Ishikawa (cell line): ENCODE measurements around the gene NGFR.

ENCODE experiments used
- CEBPB ChIP-seq: IDR thresholded peaks from 2 replicates; pipeline ENCODE4 v1.6.1; 2012
- CREB1 ChIP-seq: IDR thresholded peaks from 2 replicates; pipeline ENCODE4 v1.6.1; 2012; ENCODE audit warnings: low read depth
- EGR1 ChIP-seq: IDR thresholded peaks from 2 replicates; pipeline ENCODE4 v1.6.1; 2012
- EP300 ChIP-seq: IDR thresholded peaks from 2 replicates; pipeline ENCODE4 v1.6.1; 2012; ENCODE audit warnings: borderline replicate concordance
- FOXM1 ChIP-seq: IDR thresholded peaks from 2 replicates; pipeline ENCODE4 v1.6.1; 2012; ENCODE audit warnings: low read depth, borderline replicate concordance
- NFIC ChIP-seq: IDR thresholded peaks from 2 replicates; pipeline ENCODE4 v1.6.1; 2012
- RAD21 ChIP-seq: IDR thresholded peaks from 2 replicates; pipeline ENCODE4 v1.6.1; 2012; ENCODE audit warnings: low read depth
- TAF1 ChIP-seq: IDR thresholded peaks from 2 replicates; pipeline ENCODE4 v1.6.1; 2012; ENCODE audit warnings: low read depth, mild to moderate bottlenecking
- TCF12 ChIP-seq: IDR thresholded peaks from 2 replicates; pipeline ENCODE4 v1.6.1; 2012; ENCODE audit warnings: low read depth
- TEAD4 ChIP-seq: IDR thresholded peaks from 2 replicates; pipeline ENCODE4 v1.6.1; 2012
- YY1 ChIP-seq: IDR thresholded peaks from 2 replicates; pipeline ENCODE4 v1.6.1; 2012; ENCODE audit warnings: low read depth
- ZBTB7A ChIP-seq: IDR thresholded peaks from 2 replicates; pipeline ENCODE4 v1.6.1; 2012; ENCODE audit warnings: low read depth
- TF ChIP-seq, protein P1 (sequence below): IDR thresholded peaks from 2 replicates; pipeline ENCODE4 v1.6.1; 2012
- TF ChIP-seq, protein P2 (sequence below): IDR thresholded peaks from 2 replicates; pipeline ENCODE4 v1.6.1; 2012; ENCODE audit warnings: low read depth, mild to moderate bottlenecking
- TF ChIP-seq, protein P3 (sequence below): IDR thresholded peaks from 2 replicates; pipeline ENCODE4 v1.6.1; 2012

NGFR gene

DNA sequence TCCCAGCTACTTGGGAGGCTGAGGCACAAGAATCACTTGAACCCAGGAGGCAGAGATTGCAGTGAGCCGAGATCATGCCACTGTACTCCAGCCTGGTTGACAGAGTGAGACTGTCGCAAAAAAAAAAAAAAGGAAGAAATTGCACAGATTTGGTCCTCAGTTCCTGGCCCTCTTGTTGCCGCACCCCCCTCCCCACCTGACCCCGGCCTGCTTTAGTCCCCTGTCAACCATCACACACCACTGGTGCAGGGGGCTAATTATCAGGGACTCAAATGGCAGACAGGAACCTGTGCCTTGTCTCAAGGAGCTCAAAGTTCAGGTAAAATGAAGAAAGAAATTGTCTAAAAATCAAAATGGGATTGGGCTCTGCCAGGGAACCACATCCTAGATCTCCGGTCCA lies 28.1 kb downstream of the NGFR start:
- TF ChIP-seq YY1, result no peak
- TF ChIP-seq RAD21, result no peak
- TF ChIP-seq FOXM1, result no peak
- TF ChIP-seq, protein P1, sequence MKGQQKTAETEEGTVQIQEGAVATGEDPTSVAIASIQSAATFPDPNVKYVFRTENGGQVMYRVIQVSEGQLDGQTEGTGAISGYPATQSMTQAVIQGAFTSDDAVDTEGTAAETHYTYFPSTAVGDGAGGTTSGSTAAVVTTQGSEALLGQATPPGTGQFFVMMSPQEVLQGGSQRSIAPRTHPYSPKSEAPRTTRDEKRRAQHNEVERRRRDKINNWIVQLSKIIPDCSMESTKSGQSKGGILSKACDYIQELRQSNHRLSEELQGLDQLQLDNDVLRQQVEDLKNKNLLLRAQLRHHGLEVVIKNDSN, result no peak
- TF ChIP-seq CEBPB, result no peak
- no peak for TF ChIP-seq TAF1
- TF ChIP-seq TCF12, result no peak
- TF ChIP-seq EP300, result no peak
- TF ChIP-seq NFIC, result no peak
- TF ChIP-seq ZBTB7A, result no peak

DNA sequence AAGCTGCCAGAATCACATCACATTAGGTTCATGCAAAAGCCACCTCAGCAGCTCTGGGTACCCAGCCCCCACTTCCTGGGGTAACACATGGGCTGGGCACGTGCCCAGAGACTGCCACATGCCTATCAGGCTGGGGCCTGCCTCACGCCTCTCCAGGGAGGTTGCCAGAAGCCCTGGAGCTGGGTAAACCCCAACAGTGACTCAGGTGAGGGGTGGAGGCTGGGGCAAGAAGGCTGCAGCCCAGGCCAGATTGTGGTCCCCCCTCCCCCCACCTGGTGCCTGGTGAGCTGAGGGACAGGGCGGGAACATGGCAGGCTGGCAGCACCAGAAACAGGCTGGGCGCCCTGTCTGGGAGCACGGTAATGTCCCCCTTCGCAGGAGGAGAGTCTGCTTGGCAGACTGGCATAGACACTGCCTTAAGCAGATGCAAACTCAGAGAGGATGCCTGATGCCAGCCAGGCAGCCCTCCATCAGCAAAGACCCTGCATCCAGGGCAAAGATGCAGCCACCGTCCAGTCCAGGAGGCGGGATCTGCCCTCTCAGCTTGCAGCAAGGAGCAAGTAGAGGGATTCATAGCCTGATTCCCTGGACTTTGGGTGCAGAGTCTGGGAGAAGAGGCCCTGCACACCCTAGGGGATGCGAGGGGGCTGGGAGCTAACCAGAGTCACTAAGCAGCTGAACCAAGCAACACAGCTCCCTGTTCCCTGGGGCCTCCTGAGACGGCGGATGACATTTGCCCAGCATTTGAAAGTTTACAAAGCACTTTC lies 28.8 kb downstream of the NGFR start:
- TF ChIP-seq EGR1, result no peak
- no peak for TF ChIP-seq TCF12
- TF ChIP-seq TEAD4, result no peak
- no peak for TF ChIP-seq FOXM1
- TF ChIP-seq, protein P2, sequence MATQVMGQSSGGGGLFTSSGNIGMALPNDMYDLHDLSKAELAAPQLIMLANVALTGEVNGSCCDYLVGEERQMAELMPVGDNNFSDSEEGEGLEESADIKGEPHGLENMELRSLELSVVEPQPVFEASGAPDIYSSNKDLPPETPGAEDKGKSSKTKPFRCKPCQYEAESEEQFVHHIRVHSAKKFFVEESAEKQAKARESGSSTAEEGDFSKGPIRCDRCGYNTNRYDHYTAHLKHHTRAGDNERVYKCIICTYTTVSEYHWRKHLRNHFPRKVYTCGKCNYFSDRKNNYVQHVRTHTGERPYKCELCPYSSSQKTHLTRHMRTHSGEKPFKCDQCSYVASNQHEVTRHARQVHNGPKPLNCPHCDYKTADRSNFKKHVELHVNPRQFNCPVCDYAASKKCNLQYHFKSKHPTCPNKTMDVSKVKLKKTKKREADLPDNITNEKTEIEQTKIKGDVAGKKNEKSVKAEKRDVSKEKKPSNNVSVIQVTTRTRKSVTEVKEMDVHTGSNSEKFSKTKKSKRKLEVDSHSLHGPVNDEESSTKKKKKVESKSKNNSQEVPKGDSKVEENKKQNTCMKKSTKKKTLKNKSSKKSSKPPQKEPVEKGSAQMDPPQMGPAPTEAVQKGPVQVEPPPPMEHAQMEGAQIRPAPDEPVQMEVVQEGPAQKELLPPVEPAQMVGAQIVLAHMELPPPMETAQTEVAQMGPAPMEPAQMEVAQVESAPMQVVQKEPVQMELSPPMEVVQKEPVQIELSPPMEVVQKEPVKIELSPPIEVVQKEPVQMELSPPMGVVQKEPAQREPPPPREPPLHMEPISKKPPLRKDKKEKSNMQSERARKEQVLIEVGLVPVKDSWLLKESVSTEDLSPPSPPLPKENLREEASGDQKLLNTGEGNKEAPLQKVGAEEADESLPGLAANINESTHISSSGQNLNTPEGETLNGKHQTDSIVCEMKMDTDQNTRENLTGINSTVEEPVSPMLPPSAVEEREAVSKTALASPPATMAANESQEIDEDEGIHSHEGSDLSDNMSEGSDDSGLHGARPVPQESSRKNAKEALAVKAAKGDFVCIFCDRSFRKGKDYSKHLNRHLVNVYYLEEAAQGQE, result no peak
- TF ChIP-seq, protein P1, result no peak
- TF ChIP-seq, protein P3, sequence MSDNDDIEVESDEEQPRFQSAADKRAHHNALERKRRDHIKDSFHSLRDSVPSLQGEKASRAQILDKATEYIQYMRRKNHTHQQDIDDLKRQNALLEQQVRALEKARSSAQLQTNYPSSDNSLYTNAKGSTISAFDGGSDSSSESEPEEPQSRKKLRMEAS, result no peak
- no peak for TF ChIP-seq TAF1
- no peak for TF ChIP-seq RAD21
- no peak for TF ChIP-seq ZBTB7A

DNA sequence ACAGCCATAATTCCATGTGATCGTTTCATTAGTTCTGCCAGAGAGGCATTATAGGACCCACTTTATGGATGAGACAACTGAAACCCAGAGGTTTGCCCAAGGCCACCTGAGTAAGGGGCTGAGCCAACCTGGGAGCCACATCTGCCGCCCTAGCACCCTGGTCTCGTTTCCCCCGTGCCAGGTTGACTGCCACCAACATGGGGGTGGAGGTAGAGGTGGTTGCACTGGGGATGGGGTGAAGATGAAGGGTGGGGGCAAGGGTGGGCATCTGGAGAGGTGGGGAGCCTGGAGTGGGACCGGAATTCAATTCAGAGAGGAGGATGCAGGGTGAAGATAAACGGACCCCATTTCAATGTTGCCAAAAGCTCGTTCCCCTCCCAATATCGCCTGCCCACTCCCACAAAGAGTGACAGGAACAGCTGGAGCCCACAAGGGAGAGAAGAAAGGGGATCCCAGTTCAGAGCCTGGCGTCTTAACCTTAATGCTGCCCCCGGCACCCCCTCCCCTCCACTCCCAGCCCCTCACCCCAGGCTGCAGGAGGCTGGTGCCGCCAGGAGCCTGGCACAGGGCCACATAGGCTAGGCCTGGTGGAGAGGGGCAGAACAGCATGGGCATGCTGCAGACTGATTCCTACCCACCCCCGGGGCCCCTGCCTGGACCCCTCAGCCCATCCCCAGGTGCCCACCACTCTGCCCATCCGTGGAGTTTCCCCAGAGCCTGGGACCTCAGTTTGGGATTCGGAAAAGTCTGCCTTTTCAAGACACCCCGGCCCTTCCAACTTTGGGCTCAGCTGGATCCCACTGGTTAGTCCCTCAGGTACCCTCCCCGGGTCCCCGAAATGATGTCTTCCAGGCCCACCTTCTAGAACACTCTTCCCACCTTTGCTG lies 29.6 kb downstream of the NGFR start:
- TF ChIP-seq TCF12 (no peak), FOXM1 (no peak), CREB1 (no peak), NFIC (no peak), CEBPB (no peak), TEAD4 (no peak), EGR1 (no peak), TAF1 (no peak), RAD21 (no peak), YY1 (no peak), ZBTB7A (no peak), EP300 (no peak)
- TF ChIP-seq, protein P3, result no peak
- TF ChIP-seq, protein P2, result no peak
- TF ChIP-seq, protein P1, result no peak

DNA sequence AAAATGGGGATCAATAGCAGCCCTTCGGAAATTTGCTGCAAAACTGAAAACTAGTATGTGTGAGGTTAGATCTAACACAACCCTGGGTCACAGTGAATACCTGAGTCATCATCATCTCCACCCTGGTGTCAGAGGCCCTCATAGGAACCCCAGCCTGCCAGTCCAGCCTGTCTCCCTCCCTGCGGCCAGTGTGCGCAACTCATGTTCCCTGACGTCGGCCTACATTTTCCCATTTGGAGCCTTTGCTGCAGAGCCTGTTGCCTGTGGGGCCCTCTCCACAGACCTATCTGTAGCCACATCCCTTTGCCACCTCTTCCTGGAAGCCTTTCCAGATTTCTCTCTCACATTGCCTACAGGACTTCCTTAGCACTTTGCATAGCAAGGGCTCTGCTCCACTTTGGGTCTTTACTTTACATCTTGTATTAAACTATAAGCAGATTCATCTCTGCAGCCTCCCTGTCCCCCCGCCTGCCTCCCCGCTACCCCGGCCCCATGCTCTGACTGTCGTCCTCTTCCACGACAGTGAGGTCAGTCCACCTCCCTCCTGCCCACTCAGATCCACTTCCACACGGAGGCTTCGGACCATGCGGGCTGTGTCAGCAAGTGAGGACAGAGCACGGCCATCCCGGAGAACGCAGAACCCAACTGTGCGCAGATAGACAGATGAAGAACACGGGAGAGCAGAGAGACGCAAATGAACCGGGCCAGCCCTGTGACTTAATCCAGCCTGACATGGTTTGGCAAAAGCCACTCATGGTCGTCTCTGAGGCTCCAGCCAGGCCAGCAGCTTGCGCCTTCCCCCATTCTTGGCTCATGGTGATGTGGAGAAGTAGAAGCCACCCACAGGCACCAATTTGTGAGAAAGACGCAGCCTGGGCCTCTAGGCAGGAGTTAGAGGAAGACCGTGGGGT lies 31.0 kb downstream of the NGFR start:
- TF ChIP-seq TAF1 (no peak), YY1 (no peak), TCF12 (no peak), EGR1 (no peak), EP300 (no peak), FOXM1 (no peak), CEBPB (no peak), TEAD4 (no peak), CREB1 (no peak), RAD21 (no peak), NFIC (no peak)
- TF ChIP-seq, protein P1, result no peak
- TF ChIP-seq, protein P3, result no peak
